Measurements from ENCODE around the gene WFS1.

GRCh38 chr4:6268650-6269615, 717 bp upstream of the WFS1 start:
- TF ChIP-seq POU2F2 (IDR thresholded peaks at IDR 0.05; ENCODE audit: low read depth, low read length), result no peak
- TF ChIP-seq POLR2A (IDR thresholded peaks at IDR 0.05; ENCODE audit: low read depth, low read length), result no peak
- no peak for TF ChIP-seq POLR2AphosphoS5 (IDR thresholded peaks at IDR 0.05; ENCODE audit: low read depth, low read length)
